ENCODE data around the gene CHAT.

Gene CHAT

DNA sequence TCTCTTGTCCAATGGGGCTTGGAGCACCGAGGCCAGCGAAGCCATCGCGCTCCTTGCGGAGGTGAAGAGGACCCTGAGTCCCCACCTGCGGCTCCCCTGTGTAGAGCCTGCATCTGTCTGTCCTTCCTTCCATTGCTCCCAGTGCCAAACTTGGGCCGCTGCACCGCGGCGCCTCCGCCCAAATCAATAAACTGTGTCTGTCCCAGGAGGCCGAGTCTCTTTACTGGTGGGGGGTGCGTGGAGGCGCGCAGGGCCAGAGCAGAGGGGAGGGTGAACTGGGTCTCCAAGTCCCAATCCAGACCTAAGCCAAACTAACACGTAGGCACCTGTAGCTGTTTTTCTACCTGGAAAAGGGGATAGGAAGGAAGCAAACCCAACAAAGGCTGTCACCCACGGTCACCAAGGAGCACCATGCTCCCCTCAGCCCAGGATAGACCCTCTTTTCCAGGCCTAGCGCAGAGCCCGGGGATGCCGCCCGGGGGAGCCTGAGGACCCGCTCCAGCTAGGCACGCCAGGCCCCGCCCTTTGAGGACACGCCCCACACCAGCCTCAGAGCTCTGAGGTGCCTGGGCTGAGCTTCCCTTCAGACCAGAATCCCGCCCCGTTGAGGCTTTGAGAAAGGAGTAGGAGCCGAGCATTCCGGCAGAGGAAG is 1.2 kb upstream of the CHAT start:
- DNase-seq = no peak

DNA sequence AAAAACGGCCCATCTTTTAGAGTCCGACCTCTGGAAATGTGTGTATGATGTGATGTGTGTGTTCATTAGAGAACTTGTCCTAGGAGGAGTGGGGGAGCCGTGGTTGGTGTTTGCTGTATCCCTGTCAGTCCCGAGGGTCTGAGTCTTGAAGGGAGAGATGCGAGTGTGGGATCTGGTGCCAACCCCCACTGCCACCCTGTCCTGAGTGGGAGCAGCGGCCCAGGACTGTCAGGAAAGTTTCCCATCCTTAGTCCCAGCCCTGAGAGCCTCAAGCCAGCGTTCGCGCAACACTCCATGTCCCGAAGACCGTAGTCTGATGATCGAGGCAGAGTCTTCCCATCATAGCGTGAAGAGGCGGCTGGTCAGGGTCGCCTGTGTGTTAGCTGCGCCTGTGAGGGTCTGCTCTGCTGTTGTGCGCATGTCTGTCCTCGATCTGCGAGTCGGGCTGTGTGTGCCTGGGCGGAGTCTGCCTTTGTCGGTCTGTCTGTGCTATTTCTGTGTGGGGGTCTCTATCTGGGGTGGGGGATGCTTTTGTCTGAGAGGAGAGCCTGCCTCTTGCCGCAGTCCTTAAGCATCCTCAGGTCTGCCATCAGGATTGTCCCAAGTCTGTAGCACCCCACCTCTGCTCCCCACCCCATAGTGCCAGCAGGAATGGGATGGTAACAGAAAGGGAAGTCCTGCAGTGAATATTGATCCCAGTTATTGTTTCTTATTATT is 514 bp upstream of the CHAT start:
- no peak for DNase-seq

DNA sequence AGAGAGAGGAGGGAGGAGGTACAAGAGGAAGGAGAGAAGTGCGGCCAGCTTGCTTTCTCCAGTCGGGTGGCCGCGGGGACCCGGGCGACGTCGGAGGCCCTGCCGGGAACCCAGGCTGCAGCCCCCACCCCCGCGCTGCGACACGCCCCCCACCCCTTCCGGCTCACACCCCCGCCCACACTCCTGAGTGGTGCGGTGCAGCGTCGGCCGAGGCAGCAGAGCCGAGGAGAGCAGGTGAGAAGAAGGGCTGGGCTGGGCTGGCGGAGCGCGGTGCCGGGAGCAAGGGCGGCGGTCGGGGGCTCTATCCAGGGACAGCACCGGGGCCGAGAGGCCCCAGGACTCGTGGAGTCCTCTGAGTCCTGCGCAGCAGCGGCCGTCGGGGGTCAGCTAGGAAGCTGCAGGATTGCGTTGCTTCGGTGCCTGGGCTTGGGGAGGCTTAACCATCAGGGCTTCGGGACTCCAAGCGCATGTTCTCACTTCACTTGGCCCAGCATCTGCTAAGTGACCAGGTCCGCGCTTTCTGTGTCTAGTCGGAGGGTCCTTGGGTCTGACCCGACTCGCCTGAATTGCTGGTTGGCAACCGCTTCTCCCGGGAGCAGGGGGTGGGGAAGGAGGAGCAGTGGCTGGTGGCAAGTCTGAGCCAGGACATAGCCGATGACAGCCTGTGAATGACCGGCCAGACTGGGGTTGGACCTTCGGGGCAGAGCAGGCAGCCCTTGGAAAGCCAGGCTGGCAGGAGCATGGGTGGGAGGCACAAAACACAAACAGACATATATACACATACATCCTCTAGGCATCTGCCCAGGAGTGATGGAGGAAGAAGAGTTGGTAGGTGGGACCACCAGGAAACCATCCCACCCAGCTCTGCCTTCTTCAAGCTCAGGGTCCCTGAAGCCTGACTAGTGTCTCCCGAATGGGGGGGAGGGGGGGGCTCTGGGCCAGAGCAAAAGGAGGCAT is 683 bp downstream of the CHAT start:
- no peak for DNase-seq

DNA sequence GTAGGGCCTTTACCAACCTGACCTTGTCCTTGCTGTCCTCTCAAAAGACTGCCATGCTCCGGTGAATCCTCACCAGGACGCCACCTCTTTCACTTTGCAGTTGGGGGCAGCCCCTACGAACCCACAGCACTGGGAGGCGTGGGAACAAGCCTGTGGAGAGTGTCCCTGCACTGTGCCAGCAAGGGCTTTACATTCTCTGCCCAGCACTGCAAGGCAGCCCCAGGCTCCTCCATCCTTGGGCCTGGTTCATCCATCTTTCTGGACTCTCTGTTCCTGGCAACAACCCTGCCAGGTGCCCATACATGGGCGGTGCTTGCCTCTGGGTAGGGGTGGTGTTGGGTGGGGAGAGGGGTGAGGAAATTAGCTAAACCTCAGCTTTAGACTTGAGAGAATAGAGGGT is 1.4 kb downstream of the CHAT start:
- DNase-seq = no peak

DNA sequence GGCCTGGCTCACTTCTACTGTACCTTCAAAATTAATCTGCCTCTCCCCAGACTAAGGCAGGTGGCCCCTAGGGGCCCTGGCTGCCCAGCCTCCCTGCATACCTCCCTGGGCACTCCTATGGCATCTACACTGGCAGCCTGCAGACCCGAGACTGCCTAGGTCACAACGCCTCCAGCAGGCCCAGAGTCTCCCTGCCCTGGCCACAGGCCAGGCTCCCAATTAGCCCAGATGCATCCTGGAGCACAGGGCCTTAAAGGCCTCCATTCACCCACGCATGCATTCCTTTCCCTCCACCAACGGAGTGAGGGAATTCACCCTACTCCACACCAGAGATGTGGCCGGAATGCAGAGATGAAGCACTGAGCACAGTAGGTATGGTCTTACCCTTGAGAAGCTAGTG is 1.9 kb downstream of the CHAT start:
- DNase-seq = no peak

DNA sequence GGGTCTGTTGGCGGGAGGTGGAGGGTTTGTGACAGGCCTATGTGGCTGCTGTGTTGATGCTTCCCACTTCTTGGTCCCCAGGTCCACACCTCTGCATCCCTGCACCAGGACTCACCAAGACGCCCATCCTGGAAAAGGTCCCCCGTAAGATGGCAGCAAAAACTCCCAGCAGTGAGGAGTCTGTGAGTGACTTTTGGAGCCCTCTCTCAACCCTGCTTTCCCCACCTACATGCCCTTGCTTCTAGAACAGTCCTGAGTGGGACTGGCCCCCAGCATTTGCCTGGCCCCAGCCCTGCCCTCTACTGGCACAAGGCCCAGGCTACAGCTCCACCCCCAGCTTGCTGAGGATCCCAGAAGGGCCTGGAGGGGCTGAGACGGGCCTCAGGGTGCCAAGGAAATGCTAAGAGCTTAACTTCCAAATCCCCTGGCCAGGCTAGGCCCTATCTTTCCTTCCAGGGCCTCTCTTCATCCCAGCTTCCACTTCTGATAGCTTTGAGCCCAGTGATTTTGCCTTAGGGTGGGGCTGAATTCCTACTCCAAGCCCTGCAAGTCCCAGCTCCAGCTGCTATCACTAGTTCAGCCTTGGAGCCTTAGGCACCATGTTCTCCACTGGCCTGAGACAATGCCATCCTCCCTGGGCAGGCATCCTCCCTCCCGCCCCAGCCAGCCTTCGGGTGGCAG is 2.7 kb downstream of the CHAT start:
- no peak for DNase-seq

DNA sequence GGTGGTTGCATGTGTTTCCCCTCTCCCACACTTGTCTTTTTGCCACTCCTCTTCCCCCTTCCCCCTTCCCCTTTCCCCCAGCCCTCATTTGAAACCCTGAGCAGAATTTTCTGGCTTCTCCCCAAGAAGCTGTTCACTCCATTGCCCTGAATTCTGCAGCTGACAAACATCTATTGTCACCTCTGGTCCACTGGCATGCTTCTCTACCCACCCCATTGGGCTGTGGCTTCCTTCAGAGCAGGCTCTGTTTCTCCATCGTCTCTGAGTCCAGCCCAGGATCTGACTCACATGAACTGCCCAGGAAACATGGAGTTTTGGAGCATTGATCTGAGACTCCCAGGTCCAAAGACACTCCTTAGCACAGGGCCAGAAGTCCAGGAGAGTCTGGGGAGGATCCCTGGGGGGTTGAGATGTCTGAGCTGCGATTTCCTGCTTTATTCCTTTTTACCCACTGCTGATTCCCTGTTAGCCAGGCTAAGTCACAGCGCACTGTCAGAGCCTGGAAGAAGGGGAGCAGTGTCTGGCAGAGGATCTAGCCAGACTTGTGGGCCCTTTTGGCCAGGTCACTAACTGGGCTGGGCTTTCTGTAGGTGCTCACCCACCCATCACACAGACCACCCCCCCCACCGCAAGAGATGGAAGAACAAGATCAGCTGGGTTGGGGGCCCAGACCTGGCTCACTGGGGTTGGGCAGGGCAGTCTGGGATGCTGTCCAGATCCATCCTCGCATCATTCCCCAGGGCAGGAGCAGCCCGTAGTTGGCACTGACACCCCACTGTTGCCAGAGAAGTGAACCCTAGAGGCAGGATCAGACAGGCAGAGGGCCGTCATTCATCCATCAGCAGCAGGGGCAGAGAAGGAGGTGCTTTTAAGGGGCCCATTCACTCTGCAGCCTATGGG is 3.5 kb downstream of the CHAT start:
- DNase-seq = no peak

DNA sequence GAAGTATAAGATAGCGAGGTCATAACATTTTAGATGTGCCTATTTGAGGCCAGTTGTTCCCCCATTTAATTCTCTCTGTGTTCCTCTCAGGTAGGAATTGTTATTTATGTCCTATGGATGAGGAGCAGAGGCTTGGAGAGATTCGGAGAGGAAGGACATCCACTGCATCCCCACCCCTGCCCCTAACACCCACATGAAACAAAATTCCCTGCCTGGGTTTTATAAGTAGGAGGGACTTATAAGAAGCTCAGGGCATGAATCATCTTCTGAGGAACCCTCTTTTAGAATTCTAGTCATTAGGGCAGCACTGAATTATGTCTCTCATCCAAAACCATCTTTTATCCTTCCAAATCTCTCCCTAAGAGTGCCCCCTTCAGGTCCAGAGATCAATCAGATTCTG is 5.0 kb downstream of the CHAT start:
- DNase-seq = no peak

DNA sequence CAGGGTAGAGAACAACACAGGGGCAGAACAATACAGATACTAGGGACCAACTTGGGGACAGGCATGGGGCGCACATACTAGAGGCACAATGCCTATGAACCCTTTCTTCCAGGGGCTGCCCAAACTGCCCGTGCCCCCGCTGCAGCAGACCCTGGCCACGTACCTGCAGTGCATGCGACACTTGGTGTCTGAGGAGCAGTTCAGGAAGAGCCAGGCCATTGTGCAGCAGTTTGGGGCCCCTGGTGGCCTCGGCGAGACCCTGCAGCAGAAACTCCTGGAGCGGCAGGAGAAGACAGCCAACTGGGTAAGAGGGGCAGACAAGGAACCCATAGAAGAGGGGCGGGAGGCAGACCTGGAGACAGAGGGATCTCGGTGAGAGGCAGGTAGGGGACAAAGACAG is 5.8 kb downstream of the CHAT start:
- no peak for DNase-seq

DNA sequence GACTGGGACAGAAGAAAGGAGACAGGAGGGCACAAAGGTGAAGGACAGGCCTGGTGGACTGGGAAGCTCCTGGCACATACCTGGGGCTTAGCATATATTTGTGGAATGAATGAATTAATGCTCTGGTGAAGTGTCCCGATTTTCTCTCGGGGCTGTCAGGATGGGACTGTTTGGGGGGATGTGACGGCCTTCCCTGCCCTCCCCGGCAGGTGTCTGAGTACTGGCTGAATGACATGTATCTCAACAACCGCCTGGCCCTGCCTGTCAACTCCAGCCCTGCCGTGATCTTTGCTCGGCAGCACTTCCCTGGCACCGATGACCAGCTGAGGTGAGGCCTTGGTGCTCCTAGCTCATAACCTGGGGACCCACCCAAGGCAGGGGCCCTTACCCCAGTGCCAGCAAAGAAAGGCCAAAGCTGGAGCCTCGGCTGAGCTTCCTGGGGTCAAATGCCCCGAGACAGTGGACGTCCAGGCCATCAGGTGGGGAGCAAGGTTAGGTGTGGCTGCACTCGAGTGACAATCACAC is 6.5 kb downstream of the CHAT start:
- DNase-seq = no peak

DNA sequence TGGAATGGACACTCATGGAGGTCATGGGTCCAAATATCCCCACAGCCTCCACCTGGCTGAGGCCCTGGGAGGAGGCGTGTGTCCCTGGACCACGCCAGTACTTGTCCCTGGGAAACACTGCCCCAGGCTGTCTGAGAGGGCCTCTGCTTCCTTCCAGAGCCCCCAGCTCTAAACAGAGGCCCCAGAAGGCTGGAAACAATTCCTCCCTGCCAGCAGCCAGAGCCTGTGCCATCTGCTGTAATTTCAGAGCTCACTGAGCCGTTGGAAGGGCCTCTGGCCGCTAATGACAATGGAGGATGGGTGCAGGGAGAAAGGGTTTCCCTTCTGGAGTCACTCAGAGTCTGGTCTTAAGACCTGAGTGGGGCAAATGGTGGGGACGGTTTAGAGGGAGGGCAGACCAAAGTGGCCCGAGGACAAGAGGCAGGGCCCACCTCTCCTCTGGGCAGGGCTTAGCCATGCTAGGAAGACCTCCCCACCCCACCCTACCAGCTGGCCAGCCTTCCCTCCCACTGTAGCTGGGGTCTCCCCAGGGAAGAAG is 7.1 kb downstream of the CHAT start:
- no peak for DNase-seq

DNA sequence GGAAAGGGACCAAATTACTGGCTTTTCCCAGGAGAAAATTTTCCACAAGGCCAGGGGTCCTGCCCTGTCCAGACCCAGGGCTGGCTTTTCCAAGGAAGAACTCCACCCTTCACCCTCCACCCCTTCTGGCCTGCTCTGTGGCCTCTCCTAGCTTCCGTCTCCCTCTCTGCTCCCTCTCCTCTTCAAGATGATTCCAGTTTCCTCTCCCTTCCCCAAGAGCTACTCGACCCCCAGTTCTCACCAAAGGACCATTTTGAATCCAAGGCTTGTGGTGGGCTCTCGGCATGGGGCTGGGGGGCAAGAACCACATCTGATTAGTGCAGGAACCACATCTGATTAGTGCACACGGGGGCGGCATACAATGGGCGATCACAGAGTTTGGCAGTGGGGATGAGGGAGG is 7.7 kb downstream of the CHAT start:
- no peak for DNase-seq

DNA sequence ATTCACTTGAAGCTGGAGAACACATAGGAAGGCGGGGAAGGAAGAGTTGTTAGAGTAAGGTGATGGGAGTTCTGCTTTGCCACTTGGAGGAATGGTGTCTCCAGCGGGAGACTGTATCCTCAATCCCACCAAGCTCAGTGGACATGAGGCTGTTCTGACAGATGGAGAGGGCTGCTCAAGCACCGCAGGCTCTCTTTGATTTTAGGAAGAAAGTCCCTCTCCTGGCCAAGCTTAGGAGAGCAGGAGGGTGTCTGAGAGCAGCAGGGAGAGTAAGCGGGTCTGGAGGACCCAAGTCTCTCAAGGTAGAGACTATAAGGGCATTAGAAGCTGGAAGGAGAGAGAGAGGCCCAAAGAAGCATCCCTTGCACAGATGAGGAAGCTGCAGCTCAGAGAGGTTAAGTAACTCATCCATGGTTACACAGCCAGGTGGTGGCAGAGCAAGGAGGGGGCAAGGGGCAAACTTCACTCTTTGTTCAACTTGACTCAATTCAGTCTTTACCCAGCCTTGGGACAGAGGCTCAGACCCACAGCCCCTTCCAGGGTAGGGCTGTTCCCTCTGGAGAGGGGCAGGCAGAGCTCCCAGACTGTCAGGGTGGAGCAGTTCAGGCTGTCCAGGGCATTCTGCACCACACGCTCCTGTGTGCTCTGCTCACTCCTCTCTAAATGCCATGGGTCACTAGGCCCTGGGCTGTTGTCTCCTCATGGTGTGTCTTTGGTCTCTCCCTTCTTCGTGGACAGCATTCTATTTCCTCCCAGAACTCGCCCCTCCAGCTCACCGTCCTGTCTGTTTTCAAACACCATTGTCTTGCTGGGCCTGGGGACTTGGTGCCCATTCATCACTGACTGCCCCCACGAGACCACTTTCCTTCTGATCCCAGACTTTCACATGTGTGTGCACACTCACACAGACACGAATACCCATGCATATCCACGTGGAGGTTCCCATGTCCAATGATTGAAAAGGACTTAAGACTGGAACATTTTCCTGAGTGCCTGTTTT is 8.9 kb downstream of the CHAT start:
- DNase-seq = no peak

DNA sequence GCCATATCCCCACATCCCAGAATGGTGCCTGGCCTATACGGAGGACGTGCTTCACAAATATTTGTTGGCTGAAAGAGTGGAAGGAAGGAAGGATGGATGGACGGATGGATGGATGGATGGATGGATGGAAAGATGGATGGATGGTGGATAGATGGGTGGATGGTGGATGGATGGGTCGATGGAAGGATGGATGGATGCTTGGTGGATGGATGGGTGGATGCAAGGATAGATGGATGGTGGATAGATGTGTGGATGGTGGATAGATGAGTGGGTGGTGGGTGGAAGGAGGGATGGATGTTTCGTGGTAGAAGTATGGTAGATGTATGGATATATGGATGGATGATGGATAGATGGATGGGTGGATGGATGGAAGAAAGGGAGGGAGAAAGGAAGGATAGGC is 10.8 kb downstream of the CHAT start:
- no peak for DNase-seq

DNA sequence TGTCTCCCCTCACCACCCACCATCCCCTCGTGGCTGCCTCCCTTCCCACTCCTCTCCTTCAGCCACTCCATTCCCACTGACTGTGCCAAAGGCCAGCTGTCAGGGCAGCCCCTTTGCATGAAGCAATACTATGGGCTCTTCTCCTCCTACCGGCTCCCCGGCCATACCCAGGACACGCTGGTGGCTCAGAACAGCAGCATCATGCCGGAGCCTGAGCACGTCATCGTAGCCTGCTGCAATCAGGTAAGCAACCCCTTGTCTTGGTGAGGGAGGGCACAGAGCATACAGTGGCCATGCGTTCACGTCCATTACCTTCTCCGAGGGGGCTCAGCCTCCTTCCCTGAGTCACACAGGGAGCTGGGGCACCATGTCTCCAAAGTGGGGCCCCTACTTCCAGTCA is 11.6 kb downstream of the CHAT start:
- no peak for DNase-seq

DNA sequence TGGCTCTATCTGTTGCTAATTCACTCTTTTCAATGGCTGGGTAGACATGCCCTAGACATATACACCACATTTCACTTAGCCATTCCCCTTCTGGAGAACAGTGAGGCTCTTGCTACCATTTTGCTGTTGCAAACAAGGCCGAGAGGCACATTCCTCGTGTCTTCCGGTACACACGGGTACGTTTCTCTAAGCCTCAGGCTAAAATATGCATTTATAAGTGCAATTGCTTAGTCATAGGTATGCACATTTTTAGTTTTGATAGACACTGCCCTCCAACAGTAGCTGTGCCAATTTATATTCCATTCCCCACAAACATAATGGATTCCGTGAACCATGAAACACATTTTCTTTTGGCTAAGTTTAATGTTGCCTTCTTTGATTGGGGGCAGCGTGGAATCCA is 13.2 kb downstream of the CHAT start:
- no peak for DNase-seq

DNA sequence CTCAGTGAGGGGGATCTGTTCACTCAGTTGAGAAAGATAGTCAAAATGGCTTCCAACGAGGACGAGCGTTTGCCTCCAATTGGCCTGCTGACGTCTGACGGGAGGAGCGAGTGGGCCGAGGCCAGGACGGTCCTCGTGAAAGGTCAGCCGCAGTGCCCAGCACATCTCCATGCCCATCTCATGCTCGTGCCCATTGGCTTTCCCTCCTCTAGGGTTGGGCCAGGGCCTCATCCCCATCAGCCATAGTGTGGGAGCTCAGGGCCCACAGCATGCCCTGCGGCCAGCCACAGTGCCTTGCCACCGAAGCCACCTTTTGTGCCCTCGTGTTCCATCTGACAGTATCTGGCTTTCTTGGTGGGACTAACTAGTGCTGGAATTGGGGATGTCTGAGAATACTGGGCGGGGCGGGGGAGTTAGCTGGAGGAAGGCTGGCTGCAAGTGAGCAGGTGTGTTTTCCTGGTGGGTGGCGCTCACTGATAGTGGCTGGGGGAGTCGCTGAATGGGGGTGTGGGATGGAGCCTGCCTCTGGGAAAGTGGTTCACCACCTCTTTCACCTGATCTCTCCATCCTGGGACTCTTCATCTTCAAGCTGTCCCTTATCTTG is 13.9 kb downstream of the CHAT start:
- DNase-seq = no peak

DNA sequence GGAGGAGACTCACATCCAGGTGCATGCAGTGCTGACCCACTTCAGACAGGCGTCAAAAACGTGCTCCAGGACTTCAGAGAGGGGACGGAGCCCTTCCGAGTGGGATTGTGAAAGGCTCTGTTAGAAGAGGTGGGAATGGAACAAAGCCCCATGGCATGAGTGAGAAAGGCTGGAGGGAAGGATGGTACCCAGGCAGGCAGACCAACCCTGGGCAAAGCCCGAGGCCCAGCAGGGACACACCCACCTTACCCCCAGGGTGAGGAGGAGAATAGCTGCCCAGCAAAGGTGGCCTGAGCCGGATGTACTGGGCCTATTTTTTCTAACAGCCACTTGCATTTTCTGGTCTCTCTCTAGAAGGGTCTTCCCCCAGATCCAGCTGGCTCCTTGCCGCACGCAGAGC is 14.8 kb downstream of the CHAT start:
- DNase-seq = no peak

DNA sequence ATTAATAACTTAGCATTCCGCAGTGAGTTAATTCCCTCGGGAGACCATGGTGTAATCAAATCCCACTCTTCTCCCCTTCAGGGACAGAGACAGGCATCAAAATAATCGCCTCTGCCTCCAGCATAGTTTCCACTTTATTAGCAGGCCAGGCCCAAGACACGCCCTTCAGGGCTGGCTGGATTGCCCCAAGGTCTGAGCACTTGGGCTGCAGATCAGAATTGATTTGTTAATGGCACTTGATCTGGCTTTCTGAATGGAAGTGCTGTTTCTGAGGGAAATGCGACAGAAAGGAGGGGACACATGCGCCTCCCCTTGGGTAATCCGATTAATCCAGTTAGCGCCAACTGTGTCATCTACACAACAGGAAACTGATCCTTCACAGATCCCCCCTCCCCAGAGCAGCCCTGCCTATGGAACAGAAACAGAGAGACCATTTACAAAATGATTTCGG is 15.6 kb downstream of the CHAT start:
- no peak for DNase-seq

DNA sequence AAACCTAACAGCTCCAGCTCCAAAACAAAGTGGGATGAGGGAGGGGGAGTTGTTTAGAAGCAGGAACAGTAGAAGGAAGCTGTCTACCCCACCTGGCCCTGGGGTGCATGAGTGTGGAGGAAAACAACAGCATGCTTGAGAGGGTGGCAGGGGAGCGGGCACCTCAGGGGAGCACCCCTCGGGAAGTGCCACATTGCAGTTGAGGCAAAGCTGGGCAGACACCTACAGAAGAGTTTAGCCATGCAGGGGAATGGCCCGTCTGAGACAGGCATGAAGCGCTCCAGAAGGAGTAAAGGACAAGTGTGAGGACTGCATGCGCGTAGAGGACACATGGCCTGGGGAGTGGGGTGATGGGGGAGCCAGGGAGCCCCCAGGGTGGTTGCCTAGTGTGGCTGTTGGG is 18.1 kb downstream of the CHAT start:
- no peak for DNase-seq

Data from inflammatory macrophage treated with lipopolysaccharide for 4 hours (primary cell).